ENCODE results near the gene OR5K3. TPM values are rescaled to one million over a fixed set of nuclear protein-coding genes. Genes with fewer than 3 reads are reported as not detected.
"Not testable (repeated sequence)": the region's sequence is repeated elsewhere in the genome, so short reads cannot be mapped to it uniquely, and the experiment has no call there.

OR5K3 gene
- total RNA-seq, 1 donor from 2014 or later, result not detected

- Mint-ChIP-seq H3K27me3 (ENCODE audit: insufficient read depth) (peaks cover 35% of the 10 kb centered on the region), H3K36me3 (ENCODE audit: low read depth) (no peaks in the 10 kb centered on the region), H3K4me3 (no peak overlapping the region), H3K27ac (no peak overlapping the region), H3K9me3 (no peaks in the 10 kb centered on the region), H3K4me1 (ENCODE audit: low read depth) (no peaks in the 10 kb centered on the region)
- intact Hi-C loops (cut with micrococcal nuclease), result no loop called here
- DNase-seq (ENCODE audit: low spot score), result no peak
Measured at GRCh38 chr3:98372445-98372844, 18.0 kb upstream of the OR5K3 start.

- no peaks in the 10 kb centered on the region for H3K4me1 Mint-ChIP-seq (ENCODE audit: low read depth)
- intact Hi-C loops (cut with micrococcal nuclease), result no loop called here
- H3K4me3 Mint-ChIP-seq, result no peak overlapping the region
- H3K36me3 Mint-ChIP-seq (ENCODE audit: low read depth), result no peaks in the 10 kb centered on the region
- peaks cover 8% of the 10 kb centered on the region for H3K9me3 Mint-ChIP-seq
- DNase-seq (ENCODE audit: low spot score), result no peak
- peaks cover 33% of the 10 kb centered on the region for H3K27me3 Mint-ChIP-seq (ENCODE audit: insufficient read depth)
- no peak overlapping the region for H3K27ac Mint-ChIP-seq
Measured at GRCh38 chr3:98376631-98377030, 13.8 kb upstream of the OR5K3 start.

GRCh38 chr3:98388147-98388546, 2.3 kb upstream of the OR5K3 start:
- intact Hi-C loops (cut with micrococcal nuclease), result no loop called here
- Mint-ChIP-seq H3K4me1 (ENCODE audit: low read depth) (no peaks in the 10 kb centered on the region), H3K27me3 (ENCODE audit: insufficient read depth) (peaks cover 47% of the 10 kb centered on the region), H3K4me3 (no peak overlapping the region), H3K27ac (no peak overlapping the region), H3K9me3 (peaks cover 5% of the 10 kb centered on the region), H3K36me3 (ENCODE audit: low read depth) (no peaks in the 10 kb centered on the region)
- DNase-seq (ENCODE audit: low spot score), result no peak

- H3K27me3 Mint-ChIP-seq (ENCODE audit: insufficient read depth), result peaks cover 27% of the 10 kb centered on the region
- H3K27ac Mint-ChIP-seq, result no peak overlapping the region
- no peak overlapping the region for H3K4me3 Mint-ChIP-seq
- intact Hi-C loops (cut with micrococcal nuclease), result no loop called here
- DNase-seq (ENCODE audit: low spot score), result no peak
- peaks cover 3% of the 10 kb centered on the region for H3K4me1 Mint-ChIP-seq (ENCODE audit: low read depth)
- H3K36me3 Mint-ChIP-seq (ENCODE audit: low read depth), result peaks cover 4% of the 10 kb centered on the region
- peaks cover 25% of the 10 kb centered on the region for H3K9me3 Mint-ChIP-seq
Measured at GRCh38 chr3:98395101-98395500, 4.6 kb downstream of the OR5K3 start.

GRCh38 chr3:98396482-98396881, 6.0 kb downstream of the OR5K3 start:
- Mint-ChIP-seq H3K9me3 (peaks cover 36% of the 10 kb centered on the region), H3K27me3 (ENCODE audit: insufficient read depth) (peaks cover 18% of the 10 kb centered on the region), H3K4me1 (ENCODE audit: low read depth) (peaks cover 11% of the 10 kb centered on the region)
- DNase-seq (ENCODE audit: low spot score); H3K36me3 Mint-ChIP-seq (ENCODE audit: low read depth); intact Hi-C loops (cut with micrococcal nuclease); H3K27ac Mint-ChIP-seq; H3K4me3 Mint-ChIP-seq: not testable (repeated sequence)

GRCh38 chr3:98398513-98398912, 8.0 kb downstream of the OR5K3 start:
- no peak for DNase-seq (ENCODE audit: low spot score)
- peaks cover 52% of the 10 kb centered on the region for H3K9me3 Mint-ChIP-seq
- H3K4me3 Mint-ChIP-seq, result no peak overlapping the region
- peaks cover 11% of the 10 kb centered on the region for H3K4me1 Mint-ChIP-seq (ENCODE audit: low read depth)
- intact Hi-C loops (cut with micrococcal nuclease), result no loop called here
- peaks cover 13% of the 10 kb centered on the region for H3K27me3 Mint-ChIP-seq (ENCODE audit: insufficient read depth)
- H3K36me3 Mint-ChIP-seq (ENCODE audit: low read depth), result peaks cover 7% of the 10 kb centered on the region
- no peak overlapping the region for H3K27ac Mint-ChIP-seq

GRCh38 chr3:98402507-98402906, 12.0 kb downstream of the OR5K3 start:
- Mint-ChIP-seq H3K4me1 (ENCODE audit: low read depth) (peaks cover 11% of the 10 kb centered on the region), H3K9me3 (peaks cover 76% of the 10 kb centered on the region), H3K27me3 (ENCODE audit: insufficient read depth) (peaks cover 2% of the 10 kb centered on the region), H3K27ac (no peak overlapping the region), H3K36me3 (ENCODE audit: low read depth) (peaks cover 9% of the 10 kb centered on the region), H3K4me3 (no peak overlapping the region)
- intact Hi-C loops (cut with micrococcal nuclease), result no loop called here
- no peak for DNase-seq (ENCODE audit: low spot score)

GRCh38 chr3:98404010-98404409, 13.5 kb downstream of the OR5K3 start:
- Mint-ChIP-seq H3K36me3 (ENCODE audit: low read depth) (peaks cover 5% of the 10 kb centered on the region), H3K27me3 (ENCODE audit: insufficient read depth) (peaks cover 2% of the 10 kb centered on the region), H3K9me3 (peaks cover 70% of the 10 kb centered on the region), H3K4me3 (no peak overlapping the region), H3K27ac (no peak overlapping the region), H3K4me1 (ENCODE audit: low read depth) (peaks cover 11% of the 10 kb centered on the region)
- DNase-seq (ENCODE audit: low spot score), result no peak
- intact Hi-C loops (cut with micrococcal nuclease), result no loop called here

GRCh38 chr3:98406034-98406433, 15.6 kb downstream of the OR5K3 start:
- H3K36me3 Mint-ChIP-seq (ENCODE audit: low read depth), result peaks cover 1% of the 10 kb centered on the region
- intact Hi-C loops (cut with micrococcal nuclease), result no loop called here
- no peak overlapping the region for H3K27ac Mint-ChIP-seq
- H3K9me3 Mint-ChIP-seq, result peaks cover 53% of the 10 kb centered on the region
- no peaks in the 10 kb centered on the region for H3K4me1 Mint-ChIP-seq (ENCODE audit: low read depth)
- H3K27me3 Mint-ChIP-seq (ENCODE audit: insufficient read depth), result peaks cover 3% of the 10 kb centered on the region
- H3K4me3 Mint-ChIP-seq, result no peak overlapping the region
- no peak for DNase-seq (ENCODE audit: low spot score)

- peaks cover 9% of the 10 kb centered on the region for H3K27me3 Mint-ChIP-seq (ENCODE audit: insufficient read depth)
- no peaks in the 10 kb centered on the region for H3K36me3 Mint-ChIP-seq (ENCODE audit: low read depth)
- no peak overlapping the region for H3K27ac Mint-ChIP-seq
- no peak overlapping the region for H3K4me3 Mint-ChIP-seq
- H3K4me1 Mint-ChIP-seq (ENCODE audit: low read depth), result no peaks in the 10 kb centered on the region
- H3K9me3 Mint-ChIP-seq, result peaks cover 40% of the 10 kb centered on the region
- intact Hi-C loops (cut with micrococcal nuclease), result no loop called here
- DNase-seq (ENCODE audit: low spot score), result no peak
Measured at GRCh38 chr3:98432575-98432974, 42.1 kb downstream of the OR5K3 start.

- intact Hi-C loops (cut with micrococcal nuclease), result no loop called here
- no peaks in the 10 kb centered on the region for H3K36me3 Mint-ChIP-seq (ENCODE audit: low read depth)
- H3K27me3 Mint-ChIP-seq (ENCODE audit: insufficient read depth), result peaks cover 9% of the 10 kb centered on the region
- H3K4me1 Mint-ChIP-seq (ENCODE audit: low read depth), result no peaks in the 10 kb centered on the region
- H3K9me3 Mint-ChIP-seq, result peaks cover 31% of the 10 kb centered on the region
- H3K4me3 Mint-ChIP-seq, result no peak overlapping the region
- no peak overlapping the region for H3K27ac Mint-ChIP-seq
- DNase-seq (ENCODE audit: low spot score), result no peak
Measured at GRCh38 chr3:98433764-98434163, 43.3 kb downstream of the OR5K3 start.

- no peaks in the 10 kb centered on the region for H3K36me3 Mint-ChIP-seq (ENCODE audit: low read depth)
- H3K9me3 Mint-ChIP-seq, result peaks cover 24% of the 10 kb centered on the region
- H3K27ac Mint-ChIP-seq, result no peak overlapping the region
- no peaks in the 10 kb centered on the region for H3K4me1 Mint-ChIP-seq (ENCODE audit: low read depth)
- intact Hi-C loops (cut with micrococcal nuclease), result no loop called here
- H3K27me3 Mint-ChIP-seq (ENCODE audit: insufficient read depth), result peaks cover 9% of the 10 kb centered on the region
- DNase-seq (ENCODE audit: low spot score), result no peak
- no peak overlapping the region for H3K4me3 Mint-ChIP-seq
Measured at GRCh38 chr3:98434412-98434811, 43.9 kb downstream of the OR5K3 start.

GRCh38 chr3:98440283-98440682, 49.8 kb downstream of the OR5K3 start:
- DNase-seq (ENCODE audit: low spot score), result no peak
- no peaks in the 10 kb centered on the region for H3K4me1 Mint-ChIP-seq (ENCODE audit: low read depth)
- peaks cover 38% of the 10 kb centered on the region for H3K27me3 Mint-ChIP-seq (ENCODE audit: insufficient read depth)
- no peak overlapping the region for H3K27ac Mint-ChIP-seq
- no peaks in the 10 kb centered on the region for H3K9me3 Mint-ChIP-seq
- intact Hi-C loops (cut with micrococcal nuclease), result no loop called here
- H3K36me3 Mint-ChIP-seq (ENCODE audit: low read depth), result no peaks in the 10 kb centered on the region
- no peak overlapping the region for H3K4me3 Mint-ChIP-seq
